SK-N-SH (cell line): ENCODE measurements around the gene FMOD. TPM values are rescaled to one million over a fixed set of nuclear protein-coding genes. Genes with fewer than 3 reads are reported as not detected.

ENCODE experiments used
- CTCF ChIA-PET: fragments of 300-600, 350-600 bp; formaldehyde crosslinking; extraction: SDS; loops from one replicate; lab custom pipeline; 2021; lab: Yijun Ruan, JAX
- POLR2A ChIA-PET: fragments of 350-600 bp; sonication (Branson Sonifier 250); formaldehyde crosslinking; extraction: SDS; loops from one replicate; lab custom pipeline; 2020; ENCODE audit warnings: antibody characterized with exemption, inconsistent platforms; lab: Yijun Ruan, JAX
- DNase-seq: peaks from one replicate; pipeline ENCODE4 v3.0.0; 2012
- H2AFZ ChIP-seq: fragments of 200-600 bp; sonication (generic); 2 replicates; pipeline ENCODE4 v1.8.1; 2016; ENCODE audit warnings: antibody characterized with exemption, mild to moderate bottlenecking, low read depth
- H3F3A ChIP-seq: fragments of 200-600 bp; sonication (generic); replicated peaks from 2 replicates; pipeline ENCODE3; 2016; ENCODE audit warnings: antibody characterized with exemption, mild to moderate bottlenecking; ENCODE audit not compliant: insufficient read depth
- H3K27ac ChIP-seq, 2 experiments: fragments of 200-500 bp in 1 of 2; fragments of 200-600 bp in 1 of 2; sonication (Bioruptor generic) in 1 of 2; sonication (generic), shearing (Covaris generic) in 1 of 2; 2 replicates each; pipeline versions ENCODE4 v1.5.1 to v1.6.1; 2014 to 2016; ENCODE audit warnings: low read depth in 2 of 2, inconsistent platforms in 1 of 2, low read length in 1 of 2, mild to moderate bottlenecking in 1 of 2, mixed read lengths in 1 of 2
- H3K27me3 ChIP-seq: fragments of 200-600 bp; sonication (generic), shearing (Covaris generic); 2 replicates; pipeline ENCODE4 v1.6.1; 2016; ENCODE audit warnings: mixed run types; ENCODE audit not compliant: insufficient read depth
- H3K36me3 ChIP-seq, 2 experiments: fragments of 200-500 bp in 1 of 2; fragments of 200-600 bp in 1 of 2; sonication (Bioruptor generic) in 1 of 2; sonication (generic) in 1 of 2; replicated peaks in 1 of 2; 2 replicates each; pipeline versions ENCODE3 to v1.5.1; 2014 to 2016; ENCODE audit warnings: low read length in 1 of 2, mild to moderate bottlenecking in 1 of 2; ENCODE audit not compliant: insufficient read depth in 2 of 2, control insufficient read depth in 1 of 2
- H3K4me1 ChIP-seq, 2 experiments: fragments of 200-500 bp in 1 of 2; fragments of 200-600 bp in 1 of 2; sonication (Bioruptor generic) in 1 of 2; sonication (generic), shearing (Covaris generic) in 1 of 2; 2 replicates each; pipeline versions ENCODE4 v1.5.1 to v1.6.1; 2014 to 2016; ENCODE audit warnings: low read depth in 1 of 2, low read length in 1 of 2, mixed run types in 1 of 2; ENCODE audit not compliant: insufficient read depth in 2 of 2, control insufficient read depth in 1 of 2
- H3K4me2 ChIP-seq: fragments of 200-600 bp; sonication (generic), shearing (Covaris generic); 2 replicates; pipeline ENCODE4 v1.6.1; 2017; ENCODE audit warnings: mixed run types
- H3K4me3 ChIP-seq, 2 experiments: fragments of 200-500 bp in 1 of 2; fragments of 200-600 bp in 1 of 2; sonication (Bioruptor generic) in 1 of 2; sonication (generic), shearing (Covaris generic) in 1 of 2; 2 replicates each; pipeline versions ENCODE4 v1.5.1 to v1.8.1; 2014 to 2016; ENCODE audit warnings: low read depth in 2 of 2, inconsistent platforms in 1 of 2, low read length in 1 of 2, mild to moderate bottlenecking in 1 of 2, mixed read lengths in 1 of 2, moderate library complexity in 1 of 2
- H3K79me2 ChIP-seq: fragments of 200-600 bp; sonication (generic); 2 replicates; pipeline ENCODE4 v1.8.1; 2017; ENCODE audit warnings: mild to moderate bottlenecking; ENCODE audit not compliant: insufficient read depth
- H3K9ac ChIP-seq: fragments of 200-600 bp; sonication (generic); 2 replicates; pipeline ENCODE4 v1.6.1; 2017; ENCODE audit warnings: mixed run types
- H3K9me2 ChIP-seq: fragments of 200-600 bp; sonication (generic); 2 replicates; pipeline ENCODE4 v1.6.1; 2017; ENCODE audit warnings: mixed run types
- H3K9me3 ChIP-seq: fragments of 200-600 bp; sonication (generic); 2 replicates; pipeline ENCODE4 v1.6.1; 2017; ENCODE audit warnings: mixed run types, mild to moderate bottlenecking, moderate library complexity
- H4K20me1 ChIP-seq: fragments of 200-600 bp; sonication (generic); 2 replicates; pipeline ENCODE4 v1.6.1; 2017; ENCODE audit warnings: mild to moderate bottlenecking, mixed run types; ENCODE audit not compliant: insufficient read depth
- CHD2 ChIP-seq: fragments of 150-350 bp; IDR thresholded peaks from 2 replicates; pipeline ENCODE4 v1.6.1; 2018; ENCODE audit warnings: low read length; ENCODE audit not compliant: partially characterized antibody
- EP300 ChIP-seq, 2 experiments: IDR thresholded peaks; 2 replicates each; pipeline versions ENCODE4 v1.4.0 to v1.6.1; 2012; ENCODE audit warnings: borderline replicate concordance in 1 of 2, low read depth in 1 of 2, low read length in 1 of 2
- FOSL2 ChIP-seq: IDR thresholded peaks from 2 replicates; pipeline ENCODE4 v1.4.0; 2012; ENCODE audit warnings: low read depth, mild to moderate bottlenecking, moderate library complexity, borderline replicate concordance
- FOXM1 ChIP-seq: IDR thresholded peaks from 2 replicates; pipeline ENCODE4 v1.4.0; 2012; ENCODE audit warnings: low read depth, mild to moderate bottlenecking
- GABPA ChIP-seq: IDR thresholded peaks from 2 replicates; pipeline ENCODE4 v1.4.0; 2012; ENCODE audit warnings: low read depth, mild to moderate bottlenecking
- GATA2 ChIP-seq: sonication (generic); formaldehyde crosslinking; IDR thresholded peaks from 2 replicates; pipeline ENCODE4 v1.5.0; 2020; ENCODE audit warnings: mild to moderate bottlenecking, missing genetic modification reagents
- IRF3 ChIP-seq: fragments of 150-350 bp; IDR thresholded peaks from 2 replicates; pipeline ENCODE4 v1.6.1; 2016; ENCODE audit warnings: mild to moderate bottlenecking, low read depth, low read length
- JUND ChIP-seq: IDR thresholded peaks from 2 replicates; pipeline ENCODE4 v1.4.0; 2012
- MXI1 ChIP-seq: IDR thresholded peaks from 2 replicates; pipeline ENCODE4 v1.6.1; 2012; ENCODE audit warnings: mild to moderate bottlenecking, low read depth, low read length, improper control_type of control experiment
- NFIC ChIP-seq: IDR thresholded peaks from 2 replicates; pipeline ENCODE4 v1.4.0; 2012; ENCODE audit warnings: borderline replicate concordance
- PBX3 ChIP-seq: IDR thresholded peaks from 2 replicates; pipeline ENCODE4; 2012
- POLR2AphosphoS5 ChIP-seq: IDR thresholded peaks from 2 replicates; pipeline ENCODE4 v1.6.1; 2012; ENCODE audit warnings: low read depth, low read length
- REST ChIP-seq: IDR thresholded peaks from 2 replicates; pipeline ENCODE4 v1.6.1; 2012; ENCODE audit warnings: mild to moderate bottlenecking, low read depth, low read length, moderate library complexity
- RFX5 ChIP-seq: IDR thresholded peaks from 2 replicates; pipeline ENCODE4 v1.6.1; 2012; ENCODE audit warnings: mild to moderate bottlenecking, improper control_type of control experiment, low read length
- RXRA ChIP-seq: IDR thresholded peaks from 2 replicates; pipeline ENCODE4 v1.4.0; 2012; ENCODE audit warnings: low read depth, mild to moderate bottlenecking, borderline replicate concordance
- SMC3 ChIP-seq: IDR thresholded peaks from 2 replicates; pipeline ENCODE4 v1.6.1; 2012; ENCODE audit warnings: low read depth, low read length, improper control_type of control experiment
- TAF1 ChIP-seq: IDR thresholded peaks from 2 replicates; pipeline ENCODE4 v1.6.1; 2012; ENCODE audit warnings: low read depth, mild to moderate bottlenecking, low read length, moderate library complexity, borderline replicate concordance
- TEAD4 ChIP-seq: IDR thresholded peaks from 2 replicates; pipeline ENCODE4 v1.4.0; 2012; ENCODE audit warnings: mild to moderate bottlenecking, borderline replicate concordance; ENCODE audit not compliant: insufficient read depth
- ZBTB33 ChIP-seq: IDR thresholded peaks from 2 replicates; pipeline ENCODE4 v1.4.0; 2012; ENCODE audit warnings: low read depth, borderline replicate concordance
- WGBS: methylation state at CpG from one replicate; pipeline ENCODE4 v1.1.6; 2017; ENCODE audit warnings: low lambda C conversion rate; 5-methylcytosine and 5-hydroxymethylcytosine counted together
- polyA plus RNA-seq, 3 experiments: library from polyadenylated mRNA; depleted of rRNA; stranded (reverse); fragments of >200 nt; gene quantifications; 2 replicates each; pipeline ENCODE4 v1.2.3, GENCODE V29; 2012

FMOD gene
- polyA plus RNA-seq, 1 of the 3 experiments (the other 2 are of a cell fraction): not detected

- no peak for DNase-seq
- WGBS: 69% methylated on average over 4 of the region's 4 CpGs
- Histone ChIP-seq H3K9me2 (no peaks in the 10 kb centered on the region), H4K20me1 (no peaks in the 10 kb centered on the region), H3K9me3 (no peaks in the 10 kb centered on the region), H3K27me3 (peaks cover 2% of the 10 kb centered on the region; the same call in 1 of the 2 replicates), H3K9ac (no peak overlapping the region), H3K79me2 (no peaks in the 10 kb centered on the region), H3K4me3 (no peak overlapping the region), H3K4me1 (peaks cover 0 to 3% of the 10 kb centered on the region in 2 experiments; a peak in 2 of 4 replicates), H3K4me2 (no peak overlapping the region), H3F3A (no peaks in the 10 kb centered on the region), H3K27ac (no peak overlapping the region), H3K36me3 (no peaks in the 10 kb centered on the region), H2AFZ (no peak overlapping the region)
- CTCF ChIA-PET: interaction anchor here (0.6 to 27.9 kb wide), 8 partner anchors 11 to 366 kb away, joined by 3 to 817 read pairs (median 102); partner anchors contain the start of genes BTG2 and PRELP
- POLR2A ChIA-PET: no interaction called here
- TF ChIP-seq GABPA: no peak
- no peak for TF ChIP-seq SMC3
- no peak for TF ChIP-seq MXI1
- TF ChIP-seq PBX3: no peak
- TF ChIP-seq IRF3: no peak
- no peak for TF ChIP-seq CHD2
- TF ChIP-seq FOXM1: no peak
- TF ChIP-seq TEAD4: no peak
- TF ChIP-seq EP300 (IDR thresholded peaks at IDR 0.05; ENCODE audit: borderline replicate concordance in 1 of 2, low read depth in 1 of 2, low read length in 1 of 2): no peak
- TF ChIP-seq TAF1: no peak
- no peak for TF ChIP-seq FOSL2
- no peak for TF ChIP-seq NFIC
- TF ChIP-seq JUND: no peak
- TF ChIP-seq REST: no peak
- TF ChIP-seq RXRA: no peak
- TF ChIP-seq POLR2AphosphoS5: no peak
- no peak for TF ChIP-seq GATA2 (CRISPR knock-in tag)
- TF ChIP-seq RFX5: no peak
- no peak for TF ChIP-seq ZBTB33
- TF ChIP-seq, all 33 proteins: peak for 0
Measured at GRCh38 chr1:203335503-203335902, 15.4 kb downstream of the FMOD start.
